Measurements from ENCODE around the gene CPNE5. TPM values are rescaled to one million over a fixed set of nuclear protein-coding genes. Genes with fewer than 3 reads are reported as not detected.

Gene CPNE5
- total RNA-seq, 1 experiment from 2014 or later, result not detected

- no TSS peak for BruUV-seq (replicated peaks)
- no peak for DNase-seq
- POLR2A ChIA-PET, result no interaction called here
Measured at GRCh38 chr6:36691011-36691410, 148.2 kb downstream of the CPNE5 start.

More at GRCh38 chr6:36691011-36691410, 148.2 kb downstream of the CPNE5 start:
- intact Hi-C loops (cut with micrococcal nuclease; ENCODE audit: unreplicated experiment), result no loop called here
- Histone ChIP-seq H3K27me3 (replicated peaks; ENCODE audit: control insufficient read depth, insufficient read depth, low read length) (no peaks in the 10 kb centered on the region; the same call in 1 of the 2 replicates), H3K9me3 (no peaks in the 10 kb centered on the region), H3K4me1 (peaks cover 15% of the 10 kb centered on the region; the same call in 1 of the 2 replicates), H3K4me3 (ENCODE audit: low read depth, low read length) (no peak overlapping the region), H3K36me3 (ENCODE audit: control insufficient read depth, insufficient read depth, low read length) (no peaks in the 10 kb centered on the region)
- H3K27ac Mint-ChIP-seq (ENCODE audit: unreplicated experiment), result no peak overlapping the region
- no peak for TF ChIP-seq CTCF (IDR thresholded peaks at IDR 0.05; ENCODE audit: insufficient read depth in 1 of 2, low read depth in 1 of 2, low read length in 1 of 2, severe bottlenecking in 1 of 2, unreplicated experiment in 1 of 2)
- CTCF ChIA-PET, result no interaction called here
- H3K4me1 Mint-ChIP-seq (ENCODE audit: low read depth, unreplicated experiment), result no peaks in the 10 kb centered on the region
- no peak overlapping the region for H3K4me3 Mint-ChIP-seq (ENCODE audit: unreplicated experiment)
- no peaks in the 10 kb centered on the region for H3K9me3 Mint-ChIP-seq (ENCODE audit: unreplicated experiment)
- H3K27me3 Mint-ChIP-seq (ENCODE audit: insufficient read depth, unreplicated experiment), result peaks cover 3% of the 10 kb centered on the region
- H3K36me3 Mint-ChIP-seq (ENCODE audit: insufficient read depth, unreplicated experiment), result no peaks in the 10 kb centered on the region

Other genes with a start within 250 kb of the CPNE5 start
- 422 and 425 TPM in 2 replicates for gene SRSF3, start 245.1 kb downstream of the CPNE5 start, total RNA-seq (2022)
- 3.0 and 3.4 TPM in 2 replicates for gene CDKN1A, start 160.7 kb downstream of the CPNE5 start, total RNA-seq (2022)
- gene RAB44, start 141.6 kb downstream of the CPNE5 start, total RNA-seq (2022), result not detected in 2 replicates
- 57.7 and 61.2 TPM in 2 replicates for gene PPIL1, start 35.4 kb upstream of the CPNE5 start, total RNA-seq (2022)
- 24.4 and 24.5 TPM in 2 replicates for gene C6orf89, start 46.5 kb upstream of the CPNE5 start, total RNA-seq (2022)
- not detected in 2 replicates for gene PI16, start 115.3 kb upstream of the CPNE5 start, total RNA-seq (2022)
- 170 and 178 TPM in 2 replicates for gene MTCH1, start 146.8 kb upstream of the CPNE5 start, total RNA-seq (2022)
- not detected in 2 replicates for gene FGD2, start 166.2 kb upstream of the CPNE5 start, total RNA-seq (2022)